Testis (tissue), 3 donors: ENCODE results near the gene MYH11. TPM values are rescaled to one million over a fixed set of nuclear protein-coding genes. Genes with fewer than 3 reads are reported as not detected.
"Not testable (repeated sequence)": the region's sequence is repeated elsewhere in the genome, so short reads cannot be mapped to it uniquely, and the experiment has no call there.

Experiments used
- DNase-seq: peaks from one replicate; pipeline ENCODE4 v3.0.0-alpha.2; 2019
- H3K27ac ChIP-seq, 2 donors: fragments of 200-600 bp; sonication (generic); one replicate each; pipeline ENCODE4 v1.5.1; 2019
- H3K27me3 ChIP-seq: fragments of 200-600 bp; sonication (generic); one replicate; pipeline ENCODE4 v1.5.1; 2019
- H3K36me3 ChIP-seq: fragments of 200-600 bp; sonication (generic); one replicate; pipeline ENCODE4 v1.5.1; 2017; ENCODE audit warnings: low read depth; ENCODE audit errors: missing control alignments
- H3K4me1 ChIP-seq: fragments of 200-600 bp; sonication (generic); one replicate; pipeline ENCODE4 v1.5.1; 2019
- H3K4me3 ChIP-seq, 2 donors: fragments of 200-600 bp; sonication (generic); one replicate each; pipeline ENCODE4 v1.5.1; 2017 to 2019
- H3K9me3 ChIP-seq: fragments of 200-600 bp; sonication (generic); one replicate; pipeline ENCODE4 v1.5.1; 2017
- POLR2A ChIP-seq: fragments of 450-650 bp; IDR thresholded peaks from one replicate; pipeline ENCODE4 v1.6.1; 2017; ENCODE audit warnings: antibody characterized with exemption, mild to moderate bottlenecking, moderate library complexity
- WGBS, 2 donors: methylation state at CpG; one replicate each; pipeline ENCODE4 v1.1.5; 2018; 5-methylcytosine and 5-hydroxymethylcytosine counted together
- intact Hi-C: fragments of 100-400 bp; cut with DNase I; formaldehyde crosslinking; loops from one replicate; pipeline ENCODE4 v1.15.1; 2023; ENCODE audit warnings: low total_unique reads
- polyA plus RNA-seq: library from polyadenylated mRNA; stranded (reverse); fragments of 350-450 nt; fragmentation: Illumina TruSeq; extraction: RNeasy Lipid Tissue Mini Kit (QIAGEN cat#74804); gene quantifications from one replicate; pipeline ENCODE4 v1.2.3, GENCODE V29; 2014; ENCODE audit warnings: low read depth, low replicate concordance; ENCODE audit not compliant: insufficient read depth
- total RNA-seq, 2 donors: library from RNA; depleted of rRNA; stranded (reverse); fragments of >200 nt; gene quantifications; one replicate each; pipeline ENCODE4 v1.2.3, GENCODE V29; 2016
- TF ChIP-seq, protein P1 (sequence below), 3 experiments: fragments of 450-650 bp in 2 of 3; fragments of 200-600 bp in 1 of 3; sonication (generic) in 1 of 3; IDR thresholded peaks; one replicate each; pipeline ENCODE4 v1.5.1; 2016 to 2019; ENCODE audit warnings: antibody characterized with exemption in 3 of 3, mild to moderate bottlenecking in 2 of 3, moderate library complexity in 1 of 3

Gene MYH11
- total and polyA plus RNA-seq, 3 donors from 2014 or later: 263 to 276 (median 271) TPM

DNA sequence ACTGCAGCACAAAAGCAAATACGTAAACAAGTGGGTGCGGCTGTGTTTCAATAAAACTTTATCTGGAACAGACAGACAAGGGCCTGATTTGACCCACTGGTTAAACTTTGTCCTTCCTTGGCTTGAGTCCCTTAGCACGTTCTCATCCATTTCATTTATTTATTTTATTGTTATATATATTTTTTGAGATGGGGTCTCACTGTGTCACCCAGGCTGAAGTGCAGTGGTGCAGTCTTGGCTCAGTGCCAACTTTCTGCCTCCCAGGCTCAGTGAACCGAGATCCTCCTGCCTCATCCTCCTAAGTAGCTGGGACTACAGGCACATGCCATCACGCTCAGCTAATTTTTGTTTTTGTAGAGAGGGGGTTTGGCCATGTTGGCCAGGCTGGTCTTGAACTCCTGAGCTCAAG is 64.3 kb downstream of the MYH11 start:
- H3K4me3 ChIP-seq: no peak overlapping the region
- H3K4me1 ChIP-seq: peaks cover 35% of the 10 kb centered on the region
- WGBS, 2 donors: 75 to 85% methylated on average over 5 of the region's 5 CpGs
- DNase-seq: no peak
- no peaks in the 10 kb centered on the region for H3K27me3 ChIP-seq
- intact Hi-C loops: no loop called here
- H3K36me3 ChIP-seq: no peaks in the 10 kb centered on the region
- H3K9me3 ChIP-seq: no peaks in the 10 kb centered on the region
- TF ChIP-seq POLR2A: no peak
- TF ChIP-seq, protein P1, sequence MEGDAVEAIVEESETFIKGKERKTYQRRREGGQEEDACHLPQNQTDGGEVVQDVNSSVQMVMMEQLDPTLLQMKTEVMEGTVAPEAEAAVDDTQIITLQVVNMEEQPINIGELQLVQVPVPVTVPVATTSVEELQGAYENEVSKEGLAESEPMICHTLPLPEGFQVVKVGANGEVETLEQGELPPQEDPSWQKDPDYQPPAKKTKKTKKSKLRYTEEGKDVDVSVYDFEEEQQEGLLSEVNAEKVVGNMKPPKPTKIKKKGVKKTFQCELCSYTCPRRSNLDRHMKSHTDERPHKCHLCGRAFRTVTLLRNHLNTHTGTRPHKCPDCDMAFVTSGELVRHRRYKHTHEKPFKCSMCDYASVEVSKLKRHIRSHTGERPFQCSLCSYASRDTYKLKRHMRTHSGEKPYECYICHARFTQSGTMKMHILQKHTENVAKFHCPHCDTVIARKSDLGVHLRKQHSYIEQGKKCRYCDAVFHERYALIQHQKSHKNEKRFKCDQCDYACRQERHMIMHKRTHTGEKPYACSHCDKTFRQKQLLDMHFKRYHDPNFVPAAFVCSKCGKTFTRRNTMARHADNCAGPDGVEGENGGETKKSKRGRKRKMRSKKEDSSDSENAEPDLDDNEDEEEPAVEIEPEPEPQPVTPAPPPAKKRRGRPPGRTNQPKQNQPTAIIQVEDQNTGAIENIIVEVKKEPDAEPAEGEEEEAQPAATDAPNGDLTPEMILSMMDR (IDR thresholded peaks at IDR 0.05): no peak
- peak overlapping the region in 1 of 2 donors; percentile 71 for H3K27ac ChIP-seq

DNA sequence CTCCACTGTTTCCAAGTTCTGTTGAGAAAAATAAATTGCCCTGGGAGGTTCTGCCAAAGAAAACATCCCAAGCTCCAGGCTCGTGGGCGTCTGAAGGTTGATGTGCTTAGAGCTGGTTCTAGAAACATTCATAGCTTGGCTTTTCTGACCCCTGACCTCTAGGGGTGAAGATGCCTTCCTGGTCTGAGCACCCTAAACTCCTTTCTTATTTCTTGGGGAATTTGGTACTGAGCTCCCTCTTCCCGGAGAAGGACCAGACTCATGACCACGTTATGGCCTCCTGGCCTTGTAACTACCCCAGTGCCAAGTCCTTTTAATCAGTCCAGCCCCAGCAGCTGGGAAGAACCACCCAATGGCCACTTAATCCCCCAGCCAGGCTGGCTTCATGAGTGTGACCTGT is 66.4 kb downstream of the MYH11 start:
- 25 to 38% methylated on average over 4 of the region's 4 CpGs for WGBS, 2 donors
- H3K36me3 ChIP-seq: no peaks in the 10 kb centered on the region
- H3K4me1 ChIP-seq: peaks cover 35% of the 10 kb centered on the region
- DNase-seq: peak; percentile 65
- no peaks in the 10 kb centered on the region for H3K27me3 ChIP-seq
- no peaks in the 10 kb centered on the region for H3K9me3 ChIP-seq
- no peak overlapping the region for H3K4me3 ChIP-seq
- TF ChIP-seq POLR2A: no peak
- TF ChIP-seq, protein P1 (IDR thresholded peaks at IDR 0.05): no peak
- intact Hi-C loops: no loop called here
- peak overlapping the region in 1 of 2 donors; percentile 82 for H3K27ac ChIP-seq

DNA sequence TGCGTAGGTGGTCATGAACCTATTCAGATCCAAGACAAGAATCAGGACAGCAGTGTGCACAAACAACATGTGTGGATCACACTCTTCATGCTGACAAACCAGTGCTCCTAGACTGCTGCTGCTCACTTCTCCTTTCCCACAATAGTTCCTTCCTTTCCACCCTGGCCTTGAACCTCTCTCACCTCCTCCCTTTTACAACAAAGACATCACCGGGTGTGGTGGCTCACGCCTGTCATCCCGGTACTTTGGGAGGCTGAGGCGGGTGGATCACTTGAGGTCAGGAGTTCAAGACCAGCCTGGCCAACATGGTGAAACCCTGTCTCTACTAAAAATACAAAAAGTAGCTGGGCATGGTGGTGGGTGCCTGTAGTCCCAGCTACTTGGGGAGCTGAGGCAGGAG is 67.0 kb downstream of the MYH11 start:
- WGBS, 2 donors: 34 to 47% methylated on average over 5 of the region's 5 CpGs
- H3K4me3 ChIP-seq, H3K36me3 ChIP-seq, H3K9me3 ChIP-seq, H3K27me3 ChIP-seq, intact Hi-C loops, DNase-seq: not testable (repeated sequence)
- peak overlapping the region; percentile 45 to 82 for H3K27ac ChIP-seq
- peaks cover 33% of the 10 kb centered on the region for H3K4me1 ChIP-seq

DNA sequence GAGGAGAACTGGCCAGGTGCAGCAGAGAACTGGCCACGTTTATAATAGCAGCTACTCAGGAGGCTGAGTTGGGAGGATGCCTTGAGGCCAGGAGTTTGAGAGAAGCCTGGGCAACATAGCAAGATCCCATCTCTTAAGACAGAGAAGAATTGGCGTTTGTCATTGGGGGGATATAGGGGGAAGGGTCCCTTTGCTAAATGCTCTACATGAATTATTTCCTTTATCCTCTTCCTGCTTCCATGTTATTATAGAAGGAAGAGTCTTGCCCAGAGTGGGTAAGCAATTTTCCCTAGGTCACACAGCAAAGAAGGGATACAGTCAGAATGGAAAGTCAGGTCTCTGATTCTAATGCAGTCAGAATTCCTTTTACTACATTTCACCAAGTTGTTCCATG is 68.0 kb downstream of the MYH11 start:
- WGBS, 2 donors: 50 to 71% methylated on average over 2 of the region's 2 CpGs

DNA sequence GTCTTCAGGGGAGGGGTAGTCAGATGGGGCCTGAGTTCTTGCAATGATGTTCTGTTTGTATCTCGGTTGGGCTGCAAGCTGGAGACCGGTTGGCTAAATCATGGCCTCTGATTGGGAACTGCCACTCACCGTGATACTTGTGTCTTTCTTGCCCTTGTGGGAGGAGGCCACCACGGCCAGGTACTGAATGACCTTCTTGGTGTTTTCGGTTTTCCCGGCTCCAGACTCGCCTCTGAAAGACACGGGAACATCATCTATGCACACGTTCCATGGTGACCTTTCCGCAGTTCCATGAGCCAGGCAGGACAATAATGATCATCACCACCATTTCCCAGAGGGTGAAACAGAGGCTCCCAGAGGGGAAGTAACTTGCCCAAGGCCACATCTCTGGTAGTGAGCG is 70.3 kb downstream of the MYH11 start:
- no peaks in the 10 kb centered on the region for H3K9me3 ChIP-seq
- DNase-seq: no peak
- no peaks in the 10 kb centered on the region for H3K36me3 ChIP-seq
- H3K4me1 ChIP-seq: peaks cover 30% of the 10 kb centered on the region
- H3K4me3 ChIP-seq: no peak overlapping the region
- H3K27me3 ChIP-seq: no peaks in the 10 kb centered on the region
- H3K27ac ChIP-seq: peak overlapping the region in 1 of 2 donors; percentile 53
- intact Hi-C loops: no loop called here
- TF ChIP-seq POLR2A: no peak
- TF ChIP-seq, protein P1 (IDR thresholded peaks at IDR 0.05): no peak
- WGBS, 2 donors: 89 to 92% methylated on average over 11 of the region's 11 CpGs

More for the DNA sequence above, 68.0 kb downstream of the MYH11 start:
- no peak for DNase-seq
- H3K9me3 ChIP-seq: no peaks in the 10 kb centered on the region
- no peak overlapping the region for H3K4me3 ChIP-seq
- intact Hi-C loops: no loop called here
- H3K4me1 ChIP-seq: peaks cover 24% of the 10 kb centered on the region
- TF ChIP-seq, protein P1 (IDR thresholded peaks at IDR 0.05): no peak
- no peak for TF ChIP-seq POLR2A
- no peaks in the 10 kb centered on the region for H3K27me3 ChIP-seq
- H3K27ac ChIP-seq: peak overlapping the region; percentile 45 to 82
- no peaks in the 10 kb centered on the region for H3K36me3 ChIP-seq
